Cardiac fibroblast (primary cell): ENCODE results near the gene SNRPA1.

Source experiments
- DNase-seq, 2 donors: peaks; one replicate each; pipeline versions ENCODE4 v3.0.0 to v3.0.0-alpha.2; 2010; ENCODE audit warnings: low read depth in 2 of 2
- H3K4me3 ChIP-seq, 2 donors: replicated peaks in 1 of 2; 1 replicate in 1 of 2; 2 replicates in 1 of 2; pipeline ENCODE4 v1.5.1; 2011; ENCODE audit warnings: low read depth in 2 of 2, low read length in 2 of 2, mild to moderate bottlenecking in 2 of 2, moderate library complexity in 1 of 2
- TF ChIP-seq, protein P1 (sequence below): IDR thresholded peaks from one replicate; pipeline ENCODE4 v1.5.1; 2011; ENCODE audit warnings: low read depth, mild to moderate bottlenecking, low read length, inconsistent platforms

The SNRPA1 gene

DNA sequence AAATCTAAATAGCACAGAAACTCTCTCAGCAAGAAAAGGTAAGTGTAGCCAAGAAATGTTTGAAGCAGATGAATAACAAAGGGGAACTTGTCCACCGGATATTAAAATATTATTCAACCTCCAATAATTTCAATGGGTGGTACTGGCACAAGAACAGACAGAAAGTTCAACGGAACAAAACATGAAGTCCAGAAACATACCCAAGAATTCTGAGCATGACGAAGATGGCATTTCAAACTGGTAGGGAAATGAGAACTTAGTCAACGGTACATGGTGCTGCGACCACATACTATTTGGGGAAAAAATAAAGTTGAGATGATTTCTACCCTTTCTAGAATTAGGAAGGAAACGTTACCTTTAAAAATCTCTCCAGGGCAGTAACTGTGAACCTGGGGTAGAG is 48.7 kb downstream of the SNRPA1 start:
- no peak overlapping the region for H3K4me3 ChIP-seq
- peak in 1 of 2 donors; percentile 44 for DNase-seq

GRCh38 chr15:101244889-101245668 is 50.0 kb downstream of the SNRPA1 start:
- TF ChIP-seq, protein P1, sequence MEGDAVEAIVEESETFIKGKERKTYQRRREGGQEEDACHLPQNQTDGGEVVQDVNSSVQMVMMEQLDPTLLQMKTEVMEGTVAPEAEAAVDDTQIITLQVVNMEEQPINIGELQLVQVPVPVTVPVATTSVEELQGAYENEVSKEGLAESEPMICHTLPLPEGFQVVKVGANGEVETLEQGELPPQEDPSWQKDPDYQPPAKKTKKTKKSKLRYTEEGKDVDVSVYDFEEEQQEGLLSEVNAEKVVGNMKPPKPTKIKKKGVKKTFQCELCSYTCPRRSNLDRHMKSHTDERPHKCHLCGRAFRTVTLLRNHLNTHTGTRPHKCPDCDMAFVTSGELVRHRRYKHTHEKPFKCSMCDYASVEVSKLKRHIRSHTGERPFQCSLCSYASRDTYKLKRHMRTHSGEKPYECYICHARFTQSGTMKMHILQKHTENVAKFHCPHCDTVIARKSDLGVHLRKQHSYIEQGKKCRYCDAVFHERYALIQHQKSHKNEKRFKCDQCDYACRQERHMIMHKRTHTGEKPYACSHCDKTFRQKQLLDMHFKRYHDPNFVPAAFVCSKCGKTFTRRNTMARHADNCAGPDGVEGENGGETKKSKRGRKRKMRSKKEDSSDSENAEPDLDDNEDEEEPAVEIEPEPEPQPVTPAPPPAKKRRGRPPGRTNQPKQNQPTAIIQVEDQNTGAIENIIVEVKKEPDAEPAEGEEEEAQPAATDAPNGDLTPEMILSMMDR: no peak
- DNase-seq: no peak
- no peak overlapping the region for H3K4me3 ChIP-seq

More for the DNA sequence above, 48.7 kb downstream of the SNRPA1 start:
- TF ChIP-seq, protein P1: no peak

- TF ChIP-seq, protein P1: no peak
- peak in 1 of 2 donors; percentile 34 for DNase-seq
- H3K4me3 ChIP-seq: no peak overlapping the region
These were observed 50.8 kb downstream of the SNRPA1 start for GRCh38 chr15:101244036-101244781.

- H3K4me3 ChIP-seq: no peak overlapping the region
- TF ChIP-seq, protein P1: no peak
- DNase-seq: no peak
These were observed 51.6 kb downstream of the SNRPA1 start for GRCh38 chr15:101243420-101243819.

DNA sequence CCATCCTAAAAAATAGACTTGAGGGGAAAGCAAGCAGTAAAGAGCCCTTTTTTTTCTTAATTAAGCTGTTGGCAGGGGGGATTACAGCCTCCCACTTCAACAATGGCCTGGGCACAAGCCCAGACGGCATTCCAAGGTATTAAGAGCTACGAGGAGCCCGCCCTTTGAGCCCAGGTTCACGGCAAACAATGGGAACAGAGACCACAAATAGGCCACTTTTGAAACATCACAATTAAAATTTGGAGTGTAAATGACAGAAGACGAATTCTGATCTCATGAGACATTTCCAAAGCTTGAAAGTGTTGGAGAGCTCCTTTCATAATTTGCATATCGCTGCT is 52.1 kb downstream of the SNRPA1 start:
- H3K4me3 ChIP-seq: no peak overlapping the region
- TF ChIP-seq, protein P1: no peak
- no peak for DNase-seq

GRCh38 chr15:101242160-101242998 is 52.7 kb downstream of the SNRPA1 start:
- TF ChIP-seq, protein P1: no peak
- DNase-seq: peak; percentile 75 to 81
- H3K4me3 ChIP-seq: no peak overlapping the region
